RPMI8226 (cell line): Measurements from ENCODE around the gene GHRH.
A peak's percentile ranks its signal among the peaks of the same experiment; 100 is the strongest.

Experiments used
- DNase-seq: peaks from one replicate; pipeline ENCODE4 v3.0.0-alpha.2; 2015

The GHRH gene

GRCh38 chr20:37260923-37261322, 691 bp downstream of the GHRH start:
- no peak for DNase-seq

- DNase-seq: no peak
Measured at GRCh38 chr20:37259865-37260264, 1.7 kb downstream of the GHRH start.

- DNase-seq: no peak
Measured at GRCh38 chr20:37259031-37259430, 2.6 kb downstream of the GHRH start.

GRCh38 chr20:37257988-37258387, 3.6 kb downstream of the GHRH start:
- no peak for DNase-seq

- no peak for DNase-seq
Measured at GRCh38 chr20:37257530-37257929, 4.1 kb downstream of the GHRH start.

GRCh38 chr20:37256286-37256685, 5.3 kb downstream of the GHRH start:
- DNase-seq: peak; percentile 16

- peak; percentile 24 for DNase-seq
Measured at GRCh38 chr20:37254114-37254878, 7.3 kb downstream of the GHRH start.

- DNase-seq: no peak
Measured at GRCh38 chr20:37253087-37253486, 8.5 kb downstream of the GHRH start.

- DNase-seq: no peak
Measured at GRCh38 chr20:37251825-37252477, 9.7 kb downstream of the GHRH start.

- no peak for DNase-seq
Measured at GRCh38 chr20:37249304-37249703, 12.3 kb downstream of the GHRH start.

GRCh38 chr20:37247547-37247946, 14.1 kb downstream of the GHRH start:
- no peak for DNase-seq

- DNase-seq: no peak
Measured at GRCh38 chr20:37246736-37247135, 14.9 kb downstream of the GHRH start.

- no peak for DNase-seq
Measured at GRCh38 chr20:37245216-37246150, 16.1 kb downstream of the GHRH start.

- DNase-seq: no peak
Measured at GRCh38 chr20:37244572-37244957, 17.0 kb downstream of the GHRH start.

- no peak for DNase-seq
Measured at GRCh38 chr20:37243937-37244571, 17.6 kb downstream of the GHRH start.

GRCh38 chr20:37243076-37243936, 18.3 kb downstream of the GHRH start:
- no peak for DNase-seq

- no peak for DNase-seq
Measured at GRCh38 chr20:37242503-37242902, 19.1 kb downstream of the GHRH start.

GRCh38 chr20:37240337-37241067, 21.1 kb downstream of the GHRH start:
- DNase-seq: no peak

GRCh38 chr20:37238935-37239451, 22.6 kb downstream of the GHRH start:
- no peak for DNase-seq

GRCh38 chr20:37238426-37238825, 23.2 kb downstream of the GHRH start:
- DNase-seq: no peak

- DNase-seq: no peak
Measured at GRCh38 chr20:37237656-37238055, 24.0 kb downstream of the GHRH start.
